Common myeloid progenitor, CD34-positive (primary cell): ENCODE data around the gene CELF1.

Experiments used
- CTCF ChIA-PET: fragments of 350-600 bp; sonication (Branson Sonifier 250); formaldehyde crosslinking; loops from one replicate; lab custom pipeline; 2021; ENCODE audit warnings: antibody characterized with exemption; lab: Charles Lee
- POLR2A ChIA-PET: fragments of 350-600 bp; sonication (Branson Sonifier 250); formaldehyde crosslinking; loops from one replicate; lab custom pipeline; 2021; ENCODE audit warnings: antibody characterized with exemption; lab: Charles Lee
- DNase-seq, 3 donors: peaks; one replicate each; pipeline versions ENCODE4 v3.0.0 to v3.0.0-alpha.2; 2013
- H3K27ac ChIP-seq, 2 experiments: 1 replicate in 1 of 2; 2 replicates in 1 of 2; pipeline ENCODE4 v1.7.0; 2013; ENCODE audit warnings: inconsistent platforms in 2 of 2, low read length in 2 of 2, mild to moderate bottlenecking in 2 of 2, low read depth in 1 of 2, moderate library complexity in 1 of 2; ENCODE audit not compliant: severe bottlenecking in 2 of 2, insufficient read depth in 1 of 2, poor library complexity in 1 of 2
- H3K27me3 ChIP-seq, 5 experiments: replicated peaks in 2 of 5; 1 replicate in 3 of 5; 2 replicates in 2 of 5; pipeline versions ENCODE4 v1.6.1 to v1.7.0; 2013; ENCODE audit warnings: low read length in 4 of 5, mild to moderate bottlenecking in 2 of 5, moderate library complexity in 2 of 5, inconsistent platforms in 1 of 5; ENCODE audit not compliant: insufficient read depth in 5 of 5, control insufficient read depth in 4 of 5
- H3K36me3 ChIP-seq, 4 experiments: 1 replicate in 2 of 4; 2 replicates in 2 of 4; pipeline versions ENCODE4 v1.6.1 to v1.7.0; 2013; ENCODE audit warnings: low read length in 3 of 4, control low read depth in 1 of 4, mild to moderate bottlenecking in 1 of 4; ENCODE audit not compliant: control insufficient read depth in 4 of 4, insufficient read depth in 4 of 4
- H3K4me1 ChIP-seq, 4 experiments: 1 replicate in 3 of 4; 2 replicates in 1 of 4; pipeline versions ENCODE4 v1.6.1 to v1.7.1; 2013; ENCODE audit warnings: low read length in 3 of 4, mild to moderate bottlenecking in 3 of 4, control low read depth in 1 of 4, inconsistent platforms in 1 of 4, moderate library complexity in 1 of 4; ENCODE audit not compliant: control insufficient read depth in 4 of 4, insufficient read depth in 4 of 4; ENCODE audit errors: control extremely low read depth in 1 of 4
- H3K4me3 ChIP-seq, 7 experiments: 1 replicate in 4 of 7; 2 replicates in 3 of 7; pipeline versions ENCODE4 v1.5.1 to v1.7.0; 2013; ENCODE audit warnings: mild to moderate bottlenecking in 7 of 7, low read length in 6 of 7, moderate library complexity in 6 of 7, inconsistent platforms in 2 of 7, low read depth in 2 of 7, control low read depth in 1 of 7; ENCODE audit not compliant: insufficient read depth in 4 of 7, control insufficient read depth in 1 of 7; ENCODE audit errors: extremely low read depth in 1 of 7
- H3K9me3 ChIP-seq, 5 experiments: 1 replicate in 4 of 5; 2 replicates in 1 of 5; pipeline versions ENCODE4 v1.6.1 to v1.7.1; 2013; ENCODE audit warnings: low read length in 4 of 5, mild to moderate bottlenecking in 2 of 5, inconsistent platforms in 1 of 5, low read depth in 1 of 5, moderate library complexity in 1 of 5; ENCODE audit not compliant: control insufficient read depth in 4 of 5, insufficient read depth in 2 of 5; ENCODE audit errors: control extremely low read depth in 1 of 5
- WGBS: methylation state at CpG from one replicate; pipeline ENCODE4 v1.1.5; 2013; ENCODE audit not compliant: insufficient coverage; 5-methylcytosine and 5-hydroxymethylcytosine counted together

CELF1 gene

GRCh38 chr11:47587723-47588326 lies 34.9 kb upstream of the CELF1 start:
- peak; percentile 53 to 88 (median 84) for DNase-seq
- H3K27me3 ChIP-seq, result no peaks in the 10 kb centered on the region
- peaks cover 4 to 62% (median 60%) of the 10 kb centered on the region in 4 experiments for H3K4me1 ChIP-seq
- WGBS, result 22% methylated on average over 13 of the region's 14 CpGs
- H3K9me3 ChIP-seq, result no peaks in the 10 kb centered on the region
- H3K4me3 ChIP-seq, result peak overlapping the region in 5 of 7 experiments; percentile 32 to 68 (median 61)
- H3K36me3 ChIP-seq, result peaks cover 3 to 61% (median 27%) of the 10 kb centered on the region in 4 experiments
- H3K27ac ChIP-seq, result peak overlapping the region in 1 of 2 experiments; percentile 71
- ChIA-PET POLR2A (no interaction called here), CTCF (interaction anchor here (1.0 to 2.4 kb wide), 6 partner anchors 10 to 33 kb away, joined by 3 to 10 read pairs (median 6); no protein-coding TSS in a partner anchor)

GRCh38 chr11:47587039-47587716 lies 34.2 kb upstream of the CELF1 start:
- POLR2A ChIA-PET, result no interaction called here
- WGBS, result 83% methylated on average over 6 of the region's 6 CpGs
- DNase-seq, result no peak
- H3K27ac ChIP-seq, result peak overlapping the region in 1 of 2 experiments; percentile 45
- H3K27me3 ChIP-seq, result no peaks in the 10 kb centered on the region
- H3K36me3 ChIP-seq, result peaks cover 3 to 67% (median 32%) of the 10 kb centered on the region in 4 experiments
- H3K9me3 ChIP-seq, result no peaks in the 10 kb centered on the region
- CTCF ChIA-PET, result interaction anchor here (1.0 to 2.4 kb wide), 6 partner anchors 9 to 32 kb away, joined by 3 to 10 read pairs (median 6); no protein-coding TSS in a partner anchor
- peak overlapping the region in 2 of 7 experiments; percentile 53 to 61 for H3K4me3 ChIP-seq
- H3K4me1 ChIP-seq, result peaks cover 0 to 55% (median 53%) of the 10 kb centered on the region in 4 experiments

- peak within 1 kb of the TSS in 1 of 2 experiments; percentile 45 for H3K27ac ChIP-seq
- no peaks in the 10 kb centered on the region for H3K9me3 ChIP-seq
- peaks cover 0 to 48% (median 44%) of the 10 kb centered on the region in 4 experiments for H3K4me1 ChIP-seq
- WGBS, result 83% methylated on average over 7 of the region's 12 CpGs
- peak within 1 kb of the TSS in 2 of 7 experiments; percentile 53 to 61 for H3K4me3 ChIP-seq
- H3K27me3 ChIP-seq, result no peaks in the 10 kb centered on the region
- H3K36me3 ChIP-seq, result peaks cover 3 to 76% (median 40%) of the 10 kb centered on the region in 4 experiments
- DNase-seq, result no peak
- CTCF ChIA-PET, result interaction anchor here (0.6 to 1.9 kb wide), 5 partner anchors 8 to 34 kb away, joined by 3 to 10 read pairs (median 3); partner anchors contain the start of gene CELF1
- POLR2A ChIA-PET, result interaction anchor here (0.6 kb wide), 1 partner anchor 8 kb away, joined by 3 read pairs; the partner anchor contains the start of genes KBTBD4 and NDUFS3
Measured at GRCh38 chr11:47586098-47586855, 33.3 kb upstream of the CELF1 start, which contains the start of gene FAM180B. FAM180B (plus strand) TSS chr11:47586678; CDS start chr11:47586769, 91 bp downstream.

GRCh38 chr11:47583844-47584243 lies 30.9 kb upstream of the CELF1 start:
- H3K36me3 ChIP-seq, result peaks cover 3 to 75% (median 38%) of the 10 kb centered on the region in 4 experiments
- no peaks in the 10 kb centered on the region for H3K27me3 ChIP-seq
- peaks cover 6 to 42% (median 35%) of the 10 kb centered on the region in 4 experiments for H3K4me1 ChIP-seq
- H3K9me3 ChIP-seq, result no peaks in the 10 kb centered on the region
- WGBS, result 89% methylated on average over 4 of the region's 5 CpGs
- DNase-seq, result no peak
- CTCF ChIA-PET, result interaction anchor here (1.2 kb wide), 1 partner anchor 33 kb away, joined by 3 read pairs; no protein-coding TSS in a partner anchor
- no peak overlapping the region for H3K27ac ChIP-seq
- H3K4me3 ChIP-seq, result no peak overlapping the region
- POLR2A ChIA-PET, result no interaction called here

- 0% methylated on average over 64 of the region's 72 CpGs for WGBS
- H3K27me3 ChIP-seq, result no peaks in the 10 kb centered on the region
- peak within 1 kb of the TSS; percentile 72 to 92 for H3K27ac ChIP-seq
- H3K9me3 ChIP-seq, result no peaks in the 10 kb centered on the region
- peaks cover 6 to 28% (median 21%) of the 10 kb centered on the region in 4 experiments for H3K4me1 ChIP-seq
- ChIA-PET CTCF (interaction anchor here (0.6 to 1.9 kb wide), 6 partner anchors 9 to 1175 kb away, joined by 3 to 12 read pairs (median 6); no protein-coding TSS in a partner anchor), POLR2A (interaction anchor here (0.6 to 2.0 kb wide), 5 partner anchors 7 to 85 kb away, joined by 3 to 11 read pairs (median 3); partner anchors contain the start of genes FAM180B and PTPMT1)
- H3K36me3 ChIP-seq, result peaks cover under 1 to 57% (median 39%) of the 10 kb centered on the region in 4 experiments
- H3K4me3 ChIP-seq, result peak within 1 kb of the TSS; percentile 85 to 99 (median 96)
- peak; percentile 90 to 95 (median 94) for DNase-seq
Measured at GRCh38 chr11:47578524-47579494, 25.9 kb upstream of the CELF1 start, which contains the start of the genes KBTBD4 and NDUFS3. KBTBD4 (minus strand) TSS chr11:47578970; CDS start chr11:47578951, 19 bp downstream. NDUFS3 (plus strand) TSS chr11:47579074; CDS start chr11:47579092, 18 bp downstream.
